Measurements from ENCODE around the gene C2orf92.

The C2orf92 gene

GRCh38 chr2:97730245-97730644 lies 60.7 kb downstream of the C2orf92 start:
- no peak for DNase-seq (ENCODE audit: low read depth in 2 of 2)

GRCh38 chr2:97731274-97732020 lies 61.9 kb downstream of the C2orf92 start:
- no peak for DNase-seq (ENCODE audit: low read depth in 2 of 2)

- no peak for DNase-seq (ENCODE audit: low read depth in 2 of 2)
Measured at GRCh38 chr2:97732436-97733340, 63.2 kb downstream of the C2orf92 start.

GRCh38 chr2:97733341-97734035 lies 64.0 kb downstream of the C2orf92 start:
- no peak for DNase-seq (ENCODE audit: low read depth in 2 of 2)

- no peak for DNase-seq (ENCODE audit: low read depth in 2 of 2)
Measured at GRCh38 chr2:97734061-97735051, 64.8 kb downstream of the C2orf92 start.

GRCh38 chr2:97735161-97735561 lies 65.6 kb downstream of the C2orf92 start:
- DNase-seq (ENCODE audit: low read depth in 2 of 2): no peak

GRCh38 chr2:97736185-97736584 lies 66.7 kb downstream of the C2orf92 start:
- no peak for DNase-seq (ENCODE audit: low read depth in 2 of 2)

- no peak for DNase-seq (ENCODE audit: low read depth in 2 of 2)
Measured at GRCh38 chr2:97736608-97737330, 67.3 kb downstream of the C2orf92 start.

GRCh38 chr2:97737421-97738178 lies 68.1 kb downstream of the C2orf92 start:
- no peak for DNase-seq (ENCODE audit: low read depth in 2 of 2)

- DNase-seq (ENCODE audit: low read depth in 2 of 2): no peak
Measured at GRCh38 chr2:97738179-97739019, 68.9 kb downstream of the C2orf92 start.

- DNase-seq (ENCODE audit: low read depth in 2 of 2): no peak
Measured at GRCh38 chr2:97739020-97739892, 69.7 kb downstream of the C2orf92 start.

- no peak for DNase-seq (ENCODE audit: low read depth in 2 of 2)
Measured at GRCh38 chr2:97739893-97740245, 70.4 kb downstream of the C2orf92 start.

- DNase-seq (ENCODE audit: low read depth in 2 of 2): no peak
Measured at GRCh38 chr2:97740590-97741182, 71.2 kb downstream of the C2orf92 start.

GRCh38 chr2:97741251-97741650 lies 71.7 kb downstream of the C2orf92 start:
- no peak for DNase-seq (ENCODE audit: low read depth in 2 of 2)

- DNase-seq (ENCODE audit: low read depth in 2 of 2): no peak
Measured at GRCh38 chr2:97741686-97742085, 72.2 kb downstream of the C2orf92 start.

GRCh38 chr2:97742381-97742847 lies 72.9 kb downstream of the C2orf92 start:
- DNase-seq (ENCODE audit: low read depth in 2 of 2): no peak

GRCh38 chr2:97743913-97744312 lies 74.4 kb downstream of the C2orf92 start:
- DNase-seq (ENCODE audit: low read depth in 2 of 2): no peak
